Measurements from ENCODE around the gene TTPAL. TPM values are rescaled to one million over a fixed set of nuclear protein-coding genes. Genes with fewer than 3 reads are reported as not detected.

Gene TTPAL
- total and polyA plus RNA-seq, 9 of the 15 experiments (the other 6 are each of a cell fraction or from before 2014, with no cell fraction given), result 1.1 to 7.0 (median 2.6) TPM

DNA sequence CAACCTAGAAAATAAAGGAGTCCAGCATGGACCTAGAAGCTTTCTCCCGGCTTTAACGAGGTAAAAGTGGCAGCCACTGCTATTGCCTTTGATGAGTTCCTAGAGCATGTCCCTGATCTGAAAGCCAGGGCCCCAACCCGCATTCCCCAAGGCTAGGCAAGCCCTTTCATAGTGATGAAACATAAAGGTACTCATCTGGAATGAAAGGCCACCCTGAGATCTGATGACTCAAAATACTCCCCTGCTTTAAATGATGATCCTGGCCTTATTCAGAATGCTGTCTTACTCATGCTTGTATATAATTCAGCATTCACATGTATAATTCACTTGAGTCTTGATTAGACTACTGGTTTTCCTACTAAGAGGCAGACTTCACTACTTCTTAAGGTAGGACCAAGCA lies 21.3 kb downstream of the TTPAL start:
- no TSS peak for BruUV-seq (replicated peaks)
- TF ChIP-seq HNRNPH1 (optimal IDR thresholded peaks at IDR 0.05; ENCODE audit: low read depth, low read length), result no peak
- TF ChIP-seq, protein P1, sequence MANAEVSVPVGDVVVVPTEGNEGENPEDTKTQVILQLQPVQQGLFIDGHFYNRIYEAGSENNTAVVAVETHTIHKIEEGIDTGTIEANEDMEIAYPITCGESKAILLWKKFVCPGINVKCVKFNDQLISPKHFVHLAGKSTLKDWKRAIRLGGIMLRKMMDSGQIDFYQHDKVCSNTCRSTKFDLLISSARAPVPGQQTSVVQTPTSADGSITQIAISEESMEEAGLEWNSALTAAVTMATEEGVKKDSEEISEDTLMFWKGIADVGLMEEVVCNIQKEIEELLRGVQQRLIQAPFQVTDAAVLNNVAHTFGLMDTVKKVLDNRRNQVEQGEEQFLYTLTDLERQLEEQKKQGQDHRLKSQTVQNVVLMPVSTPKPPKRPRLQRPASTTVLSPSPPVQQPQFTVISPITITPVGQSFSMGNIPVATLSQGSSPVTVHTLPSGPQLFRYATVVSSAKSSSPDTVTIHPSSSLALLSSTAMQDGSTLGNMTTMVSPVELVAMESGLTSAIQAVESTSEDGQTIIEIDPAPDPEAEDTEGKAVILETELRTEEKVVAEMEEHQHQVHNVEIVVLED (CRISPR knock-in tag; IDR thresholded peaks at IDR 0.05), result no peak
- H3K79me2 ChIP-seq (ENCODE audit: control insufficient read depth, insufficient read depth, low read length), result no peaks in the 10 kb centered on the region
- in situ Hi-C loops (cut with MboI) (no loop called here), intact Hi-C loops (cut with micrococcal nuclease) (no loop called here)
- no peak overlapping the region for H3K9ac ChIP-seq (ENCODE audit: insufficient read depth in 1 of 2, low read depth in 2 of 2, low read length in 2 of 2)
- H3K4me3 ChIP-seq, result no peak overlapping the region
- ChIA-PET POLR2A (interaction anchor here (0.7 to 2.4 kb wide), 2 partner anchors 10 to 52 kb away, joined by 3 to 11 read pairs; no protein-coding TSS in a partner anchor), CTCF (ENCODE audit: low intra/inter-chr PET ratio) (no interaction called here)
- no peaks in the 10 kb centered on the region for H3K9me1 ChIP-seq (ENCODE audit: control insufficient read depth, insufficient read depth, low read length)
- H3K4me2 ChIP-seq (ENCODE audit: insufficient read depth, low read length), result no peak overlapping the region
- no peak overlapping the region for H2AFZ ChIP-seq (ENCODE audit: low read depth, low read length)
- DNase-seq (ENCODE audit: extremely low read depth in 1 of 4, low spot score in 3 of 4) (no peak), ATAC-seq (no peak), FAIRE-seq (no peak)
- 72% methylated on average over 3 of the region's 3 CpGs for WGBS (ENCODE audit: insufficient coverage, low coverage, missing lambda C conversion rate)
- no peaks in the 10 kb centered on the region for H3K27me3 ChIP-seq (ENCODE audit: control insufficient read depth in 2 of 2, insufficient read depth in 2 of 2, low read length in 2 of 2)
- peaks cover 87% of the 10 kb centered on the region for H3K36me3 ChIP-seq (ENCODE audit: control insufficient read depth, insufficient read depth, low read length)
- no peaks in the 10 kb centered on the region; a peak in 2 of 5 replicates for H3K4me1 ChIP-seq (replicated peaks in 1 of 2; ENCODE audit: control insufficient read depth in 2 of 2, insufficient read depth in 2 of 2, low read length in 2 of 2)
- peaks cover 2% of the 10 kb centered on the region; the same call in 1 of the 2 replicates for H4K20me1 ChIP-seq (replicated peaks; ENCODE audit: control insufficient read depth, insufficient read depth, low read length)
- no peaks in the 10 kb centered on the region for H3K9me3 ChIP-seq (replicated peaks; ENCODE audit: control insufficient read depth, insufficient read depth, low read depth, low read length)
- no peak overlapping the region for H3K27ac ChIP-seq (ENCODE audit: extremely low read depth, low read depth, low read length)

DNA sequence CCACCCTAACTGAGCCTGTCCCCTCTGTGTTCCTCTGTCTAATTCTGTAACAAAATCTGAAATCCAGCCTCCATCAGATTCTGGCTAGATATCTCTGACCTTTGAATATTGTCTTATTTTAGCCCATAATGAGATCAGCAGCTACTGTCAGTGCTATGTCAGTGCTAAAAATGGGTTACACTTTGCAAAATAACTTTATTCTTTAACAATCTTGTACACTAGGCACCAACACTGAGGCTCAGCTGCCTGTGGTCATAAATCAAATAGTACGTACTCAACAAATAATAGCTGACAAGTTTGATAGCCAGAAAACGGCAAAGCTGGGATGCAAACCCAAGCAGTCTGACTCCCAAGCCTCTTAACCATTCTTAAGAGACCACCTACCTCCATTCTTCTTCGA lies 22.1 kb downstream of the TTPAL start:
- WGBS (ENCODE audit: insufficient coverage, low coverage, missing lambda C conversion rate), result 84% methylated on average over 3 of the region's 3 CpGs
- H3K4me3 ChIP-seq, result no peak overlapping the region
- TF ChIP-seq, protein P2, sequence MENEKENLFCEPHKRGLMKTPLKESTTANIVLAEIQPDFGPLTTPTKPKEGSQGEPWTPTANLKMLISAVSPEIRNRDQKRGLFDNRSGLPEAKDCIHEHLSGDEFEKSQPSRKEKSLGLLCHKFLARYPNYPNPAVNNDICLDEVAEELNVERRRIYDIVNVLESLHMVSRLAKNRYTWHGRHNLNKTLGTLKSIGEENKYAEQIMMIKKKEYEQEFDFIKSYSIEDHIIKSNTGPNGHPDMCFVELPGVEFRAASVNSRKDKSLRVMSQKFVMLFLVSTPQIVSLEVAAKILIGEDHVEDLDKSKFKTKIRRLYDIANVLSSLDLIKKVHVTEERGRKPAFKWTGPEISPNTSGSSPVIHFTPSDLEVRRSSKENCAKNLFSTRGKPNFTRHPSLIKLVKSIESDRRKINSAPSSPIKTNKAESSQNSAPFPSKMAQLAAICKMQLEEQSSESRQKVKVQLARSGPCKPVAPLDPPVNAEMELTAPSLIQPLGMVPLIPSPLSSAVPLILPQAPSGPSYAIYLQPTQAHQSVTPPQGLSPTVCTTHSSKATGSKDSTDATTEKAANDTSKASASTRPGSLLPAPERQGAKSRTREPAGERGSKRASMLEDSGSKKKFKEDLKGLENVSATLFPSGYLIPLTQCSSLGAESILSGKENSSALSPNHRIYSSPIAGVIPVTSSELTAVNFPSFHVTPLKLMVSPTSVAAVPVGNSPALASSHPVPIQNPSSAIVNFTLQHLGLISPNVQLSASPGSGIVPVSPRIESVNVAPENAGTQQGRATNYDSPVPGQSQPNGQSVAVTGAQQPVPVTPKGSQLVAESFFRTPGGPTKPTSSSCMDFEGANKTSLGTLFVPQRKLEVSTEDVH (IDR thresholded peaks at IDR 0.05; ENCODE audit: low read depth, partially characterized antibody), result no peak
- TF ChIP-seq STAT5A (IDR thresholded peaks at IDR 0.05; ENCODE audit: borderline replicate concordance, low read length) (no peak), STAG1 (CRISPR knock-in tag; IDR thresholded peaks at IDR 0.05; ENCODE audit: borderline replicate concordance) (no peak), HDAC6 (IDR thresholded peaks at IDR 0.05; ENCODE audit: low read depth, low read length) (no peak), SUPT5H (IDR thresholded peaks at IDR 0.05) (no peak), GTF2A2 (tag; IDR thresholded peaks at IDR 0.05) (no peak), ATF1 (CRISPR knock-in tag; IDR thresholded peaks at IDR 0.05) (no peak), ATF1 (tag; IDR thresholded peaks at IDR 0.05) (no peak)
- TF ChIP-seq, protein P3, sequence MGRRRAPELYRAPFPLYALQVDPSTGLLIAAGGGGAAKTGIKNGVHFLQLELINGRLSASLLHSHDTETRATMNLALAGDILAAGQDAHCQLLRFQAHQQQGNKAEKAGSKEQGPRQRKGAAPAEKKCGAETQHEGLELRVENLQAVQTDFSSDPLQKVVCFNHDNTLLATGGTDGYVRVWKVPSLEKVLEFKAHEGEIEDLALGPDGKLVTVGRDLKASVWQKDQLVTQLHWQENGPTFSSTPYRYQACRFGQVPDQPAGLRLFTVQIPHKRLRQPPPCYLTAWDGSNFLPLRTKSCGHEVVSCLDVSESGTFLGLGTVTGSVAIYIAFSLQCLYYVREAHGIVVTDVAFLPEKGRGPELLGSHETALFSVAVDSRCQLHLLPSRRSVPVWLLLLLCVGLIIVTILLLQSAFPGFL (CRISPR knock-in tag; IDR thresholded peaks at IDR 0.05), result no peak

More for the DNA sequence above, 22.1 kb downstream of the TTPAL start:
- in situ Hi-C loops (cut with MboI) (no loop called here), intact Hi-C loops (cut with micrococcal nuclease) (no loop called here)
- DNase-seq (ENCODE audit: extremely low read depth in 1 of 4, low spot score in 3 of 4), result no peak
- no peaks in the 10 kb centered on the region for H3K9me1 ChIP-seq (ENCODE audit: control insufficient read depth, insufficient read depth, low read length)
- no peaks in the 10 kb centered on the region for H3K79me2 ChIP-seq (ENCODE audit: control insufficient read depth, insufficient read depth, low read length)
- no TSS peak for BruUV-seq (replicated peaks)
- CTCF ChIA-PET (ENCODE audit: low intra/inter-chr PET ratio), result no interaction called here
- H3K9ac ChIP-seq (ENCODE audit: insufficient read depth in 1 of 2, low read depth in 2 of 2, low read length in 2 of 2), result no peak overlapping the region
- FAIRE-seq, result no peak
- H3K4me1 ChIP-seq (replicated peaks in 1 of 2; ENCODE audit: control insufficient read depth in 2 of 2, insufficient read depth in 2 of 2, low read length in 2 of 2), result no peaks in the 10 kb centered on the region
- POLR2A ChIA-PET, result interaction anchor here (2.4 kb wide), 1 partner anchor 9 kb away, joined by 11 read pairs; no protein-coding TSS in a partner anchor
- no peaks in the 10 kb centered on the region for H4K20me1 ChIP-seq (replicated peaks; ENCODE audit: control insufficient read depth, insufficient read depth, low read length)
- H3K27me3 ChIP-seq (ENCODE audit: control insufficient read depth in 2 of 2, insufficient read depth in 2 of 2, low read length in 2 of 2), result no peaks in the 10 kb centered on the region
- peaks cover 84% of the 10 kb centered on the region for H3K36me3 ChIP-seq (ENCODE audit: control insufficient read depth, insufficient read depth, low read length)
- H3K27ac ChIP-seq (ENCODE audit: extremely low read depth, low read depth, low read length), result no peak overlapping the region
- ATAC-seq, result no peak
- H3K4me2 ChIP-seq (ENCODE audit: insufficient read depth, low read length), result no peak overlapping the region
- no peak overlapping the region for H2AFZ ChIP-seq (ENCODE audit: low read depth, low read length)
- no peaks in the 10 kb centered on the region for H3K9me3 ChIP-seq (replicated peaks; ENCODE audit: control insufficient read depth, insufficient read depth, low read depth, low read length)

Measured in K562 (cell line).